Measurements from ENCODE around the gene ROBO1.
"Not testable (repeated sequence)": the region's sequence is repeated elsewhere in the genome, so short reads cannot be mapped to it uniquely, and the experiment has no call there.

ROBO1 gene

GRCh38 chr3:78889348-78889747 is 878.5 kb downstream of the ROBO1 start:
- no peak overlapping the region for H3K4me3 ChIP-seq (ENCODE audit: low read depth, low read length)
- no peak for TF ChIP-seq CTCF (IDR thresholded peaks at IDR 0.05; ENCODE audit: low read depth, low read length, missing control alignments)
- DNase-seq (ENCODE audit: low read depth) = no peak
- in situ Hi-C loops (cut with HindIII; ENCODE audit: low sequenced_read_pairs) = no loop called here

- no peak for DNase-seq (ENCODE audit: low read depth)
- in situ Hi-C loops (cut with HindIII; ENCODE audit: low sequenced_read_pairs) = no loop called here
- no peak overlapping the region for H3K4me3 ChIP-seq (ENCODE audit: low read depth, low read length)
- no peak for TF ChIP-seq CTCF (IDR thresholded peaks at IDR 0.05; ENCODE audit: low read depth, low read length, missing control alignments)
These were observed 879.2 kb downstream of the ROBO1 start for GRCh38 chr3:78888635-78889034.

GRCh38 chr3:78887547-78888011 is 880.2 kb downstream of the ROBO1 start:
- in situ Hi-C loops (cut with HindIII; ENCODE audit: low sequenced_read_pairs) = no loop called here
- no peak for DNase-seq (ENCODE audit: low read depth)
- H3K4me3 ChIP-seq (ENCODE audit: low read depth, low read length) = no peak overlapping the region
- no peak for TF ChIP-seq CTCF (IDR thresholded peaks at IDR 0.05; ENCODE audit: low read depth, low read length, missing control alignments)

GRCh38 chr3:78887029-78887428 is 880.8 kb downstream of the ROBO1 start:
- H3K4me3 ChIP-seq (ENCODE audit: low read depth, low read length) = no peak overlapping the region
- no peak for TF ChIP-seq CTCF (IDR thresholded peaks at IDR 0.05; ENCODE audit: low read depth, low read length, missing control alignments)
- no peak for DNase-seq (ENCODE audit: low read depth)
- in situ Hi-C loops (cut with HindIII; ENCODE audit: low sequenced_read_pairs) = no loop called here

GRCh38 chr3:78884567-78884966 is 883.2 kb downstream of the ROBO1 start:
- in situ Hi-C loops (cut with HindIII; ENCODE audit: low sequenced_read_pairs); H3K4me3 ChIP-seq (ENCODE audit: low read depth, low read length); DNase-seq (ENCODE audit: low read depth): not testable (repeated sequence)

- in situ Hi-C loops (cut with HindIII; ENCODE audit: low sequenced_read_pairs) = no loop called here
- no peak for DNase-seq (ENCODE audit: low read depth)
- H3K4me3 ChIP-seq (ENCODE audit: low read depth, low read length) = no peak overlapping the region
- TF ChIP-seq CTCF (IDR thresholded peaks at IDR 0.05; ENCODE audit: low read depth, low read length, missing control alignments) = no peak
These were observed 885.5 kb downstream of the ROBO1 start for GRCh38 chr3:78882251-78882650.

- no peak for TF ChIP-seq CTCF (IDR thresholded peaks at IDR 0.05; ENCODE audit: low read depth, low read length, missing control alignments)
- H3K4me3 ChIP-seq (ENCODE audit: low read depth, low read length) = no peak overlapping the region
- DNase-seq (ENCODE audit: low read depth) = no peak
- in situ Hi-C loops (cut with HindIII; ENCODE audit: low sequenced_read_pairs) = no loop called here
These were observed 886.3 kb downstream of the ROBO1 start for GRCh38 chr3:78881501-78881900.
